Bladder microvascular endothelial cell (primary cell): Measurements from ENCODE around the gene HDAC1. TPM values are rescaled to one million over a fixed set of nuclear protein-coding genes. Genes with fewer than 3 reads are reported as not detected.

Experiments used
- total RNA-seq: library from RNA; depleted of rRNA; stranded (reverse); fragments of >200 nt; gene quantifications from 2 replicates; pipeline ENCODE4 v1.2.3, GENCODE V29; 2014

HDAC1 gene
- total RNA-seq: 175 and 184 TPM in 2 replicates

GRCh38 chr1:32291708-32292538, at the start of gene HDAC1:
Gene HDAC1 (plus strand): TSS chr1:32292083. CDS start chr1:32292170, 87 bp downstream.

GRCh38 chr1:32246888-32247273, 45.0 kb upstream of the HDAC1 start, which contains the start of gene FAM167B:
Gene FAM167B (plus strand): TSS chr1:32247222. CDS start chr1:32247422, 200 bp downstream.

GRCh38 chr1:32250893-32251716, 40.8 kb upstream of the HDAC1 start, which contains the start of gene LCK:
Gene LCK (plus strand): TSS chr1:32251265. CDS start chr1:32274330, 23,065 bp downstream.

GRCh38 chr1:32335790-32336590, 44.1 kb downstream of the HDAC1 start, which contains the start of gene MARCKSL1:
Gene MARCKSL1 (minus strand): TSS chr1:32336233. CDS start chr1:32336033, 200 bp downstream.

GRCh38 chr1:32362474-32363313, 70.8 kb downstream of the HDAC1 start, which contains the start of the genes FAM229A and TSSK3:
Gene FAM229A (minus strand): TSS chr1:32362485. CDS start chr1:32362091, 394 bp downstream.
Gene TSSK3 (plus strand): TSS chr1:32362539. CDS start chr1:32362702, 163 bp downstream.

Other genes starting within 250 kb of the HDAC1 start
- gene TMEM39B, start 219.1 kb upstream of the HDAC1 start, total RNA-seq: 9.2 and 13.5 TPM in 2 replicates
- gene KPNA6, start 184.0 kb upstream of the HDAC1 start, total RNA-seq: 18.9 and 39.8 TPM in 2 replicates
- gene TXLNA, start 112.4 kb upstream of the HDAC1 start, total RNA-seq: 54.2 and 71.9 TPM in 2 replicates
- gene CCDC28B, start 91.5 kb upstream of the HDAC1 start, total RNA-seq: 13.9 and 16.3 TPM in 2 replicates
- 1.1 and 1.8 TPM in 2 replicates for gene IQCC, start 86.4 kb upstream of the HDAC1 start, total RNA-seq
- not detected in 2 replicates for gene DCDC2B, start 83.0 kb upstream of the HDAC1 start, total RNA-seq
- gene TMEM234, start 69.7 kb upstream of the HDAC1 start, total RNA-seq: 10.7 and 13.8 TPM in 2 replicates
- 260 and 269 TPM in 2 replicates for gene EIF3I, start 69.7 kb upstream of the HDAC1 start, total RNA-seq
- 7.8 and 23.5 TPM in 2 replicates for gene FAM167B, start 44.9 kb upstream of the HDAC1 start, total RNA-seq
- gene LCK, start 40.8 kb upstream of the HDAC1 start, total RNA-seq: 0.16 TPM in 1 of 2 replicates, not detected in the other
- gene MARCKSL1, start 44.1 kb downstream of the HDAC1 start, total RNA-seq: 63.9 and 129 TPM in 2 replicates
- gene FAM229A, start 70.4 kb downstream of the HDAC1 start, total RNA-seq: 0.65 and 1.4 TPM in 2 replicates
- 0.13 TPM in 1 of 2 replicates, not detected in the other for gene TSSK3, start 70.5 kb downstream of the HDAC1 start, total RNA-seq
- 40.8 and 65.2 TPM in 2 replicates for gene BSDC1, start 102.4 kb downstream of the HDAC1 start, total RNA-seq
- 0.06 TPM in 1 of 2 replicates, not detected in the other for gene ZBTB8B, start 173.0 kb downstream of the HDAC1 start, total RNA-seq
- gene ZBTB8A, start 247.3 kb downstream of the HDAC1 start, total RNA-seq: 4.7 and 10.1 TPM in 2 replicates